ENCODE results near the gene BMP3. TPM values are rescaled to one million over a fixed set of nuclear protein-coding genes. Genes with fewer than 3 reads are reported as not detected.
A peak's percentile ranks its signal among the peaks of the same experiment; 100 is the strongest.

The BMP3 gene
- total RNA-seq, 4 donors from 2014 or later = 0.83 to 1.5 (median 1.2) TPM

DNA sequence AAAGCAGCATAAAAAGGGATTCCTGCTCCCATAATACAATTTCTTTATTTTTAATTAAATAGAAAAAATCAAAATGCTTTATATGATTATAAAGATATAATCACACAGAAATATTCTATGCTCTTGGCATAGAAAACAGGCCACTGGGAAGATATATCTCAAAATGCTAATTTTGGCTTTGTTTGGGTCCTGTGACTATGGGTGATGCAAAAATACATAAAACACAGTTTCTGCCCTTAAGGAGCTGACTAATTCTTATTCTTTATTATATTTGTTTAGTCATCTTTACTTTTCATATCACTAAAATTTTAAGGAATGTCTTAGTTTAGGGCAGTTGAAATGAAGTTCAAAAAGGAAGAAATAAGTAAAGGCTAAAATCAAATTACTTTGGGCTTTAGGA, 7.0 kb upstream of the BMP3 start:
- intact Hi-C loops (cut with DNase I; ENCODE audit: low total_unique reads) = no loop called here
- TF ChIP-seq CTCF (IDR thresholded peaks at IDR 0.05) (no peak), POLR2A (IDR thresholded peaks at IDR 0.05) (no peak)

GRCh38 chr4:81030981-81031791, 678 bp downstream of the BMP3 start:
- WGBS, 2 donors = 2% methylated on average over 30 to 50 of the region's 77 CpGs
- intact Hi-C loops (cut with DNase I; ENCODE audit: low total_unique reads) = no loop called here
- TF ChIP-seq POLR2A (IDR thresholded peaks at IDR 0.05) (no peak), CTCF (IDR thresholded peaks at IDR 0.05) (no peak)
- peak overlapping the region; percentile 1 for H3K4me3 ChIP-seq (ENCODE audit: low read depth, poor library complexity, severe bottlenecking)
- DNase-seq (ENCODE audit: low spot score in 2 of 2) = no peak

More for the DNA sequence above, 7.0 kb upstream of the BMP3 start:
- DNase-seq (ENCODE audit: low spot score in 2 of 2) = no peak
- no peak overlapping the region for H3K4me3 ChIP-seq (ENCODE audit: low read depth, poor library complexity, severe bottlenecking)

- H3K4me3 ChIP-seq (ENCODE audit: low read depth, poor library complexity, severe bottlenecking) = no peak overlapping the region
- intact Hi-C loops (cut with DNase I; ENCODE audit: low total_unique reads) = no loop called here
- TF ChIP-seq CTCF (IDR thresholded peaks at IDR 0.05) = no peak
- no peak for TF ChIP-seq POLR2A (IDR thresholded peaks at IDR 0.05)
- no peak for DNase-seq (ENCODE audit: low spot score in 2 of 2)
- 11 to 20% methylated on average over 15 of the region's 15 CpGs for WGBS, 2 donors
Measured at GRCh38 chr4:81031796-81032551, 1.5 kb downstream of the BMP3 start.

DNA sequence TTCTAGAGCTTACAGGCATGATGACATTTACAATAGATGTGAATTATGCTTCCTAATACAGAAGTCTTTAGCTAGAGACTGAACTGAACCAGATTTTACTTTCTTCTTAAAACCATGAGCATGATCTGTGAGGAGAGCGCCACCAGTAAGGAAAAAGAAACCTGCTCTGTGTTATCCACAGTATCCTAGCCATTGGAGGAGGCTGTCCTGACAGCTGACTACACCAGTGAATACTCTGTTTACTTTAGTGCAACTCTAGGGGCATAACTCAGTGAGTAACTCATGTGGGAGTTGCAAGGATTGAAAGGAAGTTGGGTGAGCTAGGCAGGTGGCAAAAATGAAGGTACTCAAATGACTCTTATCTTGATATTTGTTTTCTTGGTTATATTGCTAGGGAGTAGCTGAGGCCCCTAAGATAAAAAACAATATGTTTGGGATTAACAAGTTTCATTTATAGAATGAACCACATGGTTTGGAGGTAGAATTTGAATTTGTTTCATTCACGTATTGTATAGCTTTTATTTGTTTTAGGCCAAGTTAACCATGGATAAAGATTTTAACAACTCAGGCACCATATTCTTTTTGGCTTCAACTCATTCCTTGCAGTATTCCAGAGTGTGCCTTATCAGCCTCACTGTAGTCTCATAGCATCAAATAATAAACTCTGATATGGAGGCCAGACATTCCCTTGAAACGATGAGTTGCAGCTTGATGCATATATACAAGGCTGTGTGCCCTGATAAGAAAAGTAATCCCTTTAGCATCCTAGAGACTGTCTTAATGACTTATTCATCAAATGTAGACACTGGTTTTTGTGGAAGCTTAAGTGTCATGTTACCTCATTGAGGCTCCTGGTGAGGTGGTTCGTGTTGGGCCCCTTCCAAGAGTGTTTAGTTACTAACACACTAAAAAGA, 2.5 kb downstream of the BMP3 start:
- H3K4me3 ChIP-seq (ENCODE audit: low read depth, poor library complexity, severe bottlenecking) = no peak overlapping the region
- 79 to 81% methylated on average over 4 of the region's 4 CpGs for WGBS, 2 donors
- TF ChIP-seq CTCF (IDR thresholded peaks at IDR 0.05) = no peak
- TF ChIP-seq POLR2A (IDR thresholded peaks at IDR 0.05) = no peak
- intact Hi-C loops (cut with DNase I; ENCODE audit: low total_unique reads) = no loop called here
- no peak for DNase-seq (ENCODE audit: low spot score in 2 of 2)

- intact Hi-C loops (cut with DNase I; ENCODE audit: low total_unique reads) = no loop called here
- no peak for DNase-seq (ENCODE audit: low spot score in 2 of 2)
- 70 to 75% methylated on average over 1 of the region's 1 CpG for WGBS, 2 donors
- TF ChIP-seq POLR2A (IDR thresholded peaks at IDR 0.05) = no peak
- H3K4me3 ChIP-seq (ENCODE audit: low read depth, poor library complexity, severe bottlenecking) = no peak overlapping the region
Measured at GRCh38 chr4:81038636-81039350, 8.3 kb downstream of the BMP3 start.
